PC-9 (cell line): ENCODE measurements around the gene KCTD13.

Experiments used
- CTCF ChIP-seq: fragments of 200-600 bp; sonication (generic); conservative IDR thresholded peaks from 2 replicates; pipeline ENCODE4 v1.6.1; 2017; ENCODE audit warnings: mixed run types, antibody characterized with exemption, mild to moderate bottlenecking, moderate library complexity
- EZH2 ChIP-seq: fragments of 200-600 bp; sonication (generic); IDR thresholded peaks from 2 replicates; pipeline ENCODE4 v1.8.0; 2017; ENCODE audit warnings: antibody characterized with exemption, low read depth

GRCh38 chr16:29897333-29897732, 28.7 kb downstream of the KCTD13 start:
- TF ChIP-seq CTCF (no peak), EZH2 (no peak)
